GM21528 (cell line): ENCODE measurements around the gene SIAH1.
"Not testable (repeated sequence)": the region's sequence is repeated elsewhere in the genome, so short reads cannot be mapped to it uniquely, and the experiment has no call there.

Source experiments
- ATAC-seq: cut with Tn5 transposase; IDR thresholded peaks from one replicate; pipeline ENCODE4 v1.9.1; 2021; ENCODE audit warnings: mild to moderate bottlenecking, moderate library complexity; ENCODE audit not compliant: unreplicated experiment, low FRiP score

Gene SIAH1

DNA sequence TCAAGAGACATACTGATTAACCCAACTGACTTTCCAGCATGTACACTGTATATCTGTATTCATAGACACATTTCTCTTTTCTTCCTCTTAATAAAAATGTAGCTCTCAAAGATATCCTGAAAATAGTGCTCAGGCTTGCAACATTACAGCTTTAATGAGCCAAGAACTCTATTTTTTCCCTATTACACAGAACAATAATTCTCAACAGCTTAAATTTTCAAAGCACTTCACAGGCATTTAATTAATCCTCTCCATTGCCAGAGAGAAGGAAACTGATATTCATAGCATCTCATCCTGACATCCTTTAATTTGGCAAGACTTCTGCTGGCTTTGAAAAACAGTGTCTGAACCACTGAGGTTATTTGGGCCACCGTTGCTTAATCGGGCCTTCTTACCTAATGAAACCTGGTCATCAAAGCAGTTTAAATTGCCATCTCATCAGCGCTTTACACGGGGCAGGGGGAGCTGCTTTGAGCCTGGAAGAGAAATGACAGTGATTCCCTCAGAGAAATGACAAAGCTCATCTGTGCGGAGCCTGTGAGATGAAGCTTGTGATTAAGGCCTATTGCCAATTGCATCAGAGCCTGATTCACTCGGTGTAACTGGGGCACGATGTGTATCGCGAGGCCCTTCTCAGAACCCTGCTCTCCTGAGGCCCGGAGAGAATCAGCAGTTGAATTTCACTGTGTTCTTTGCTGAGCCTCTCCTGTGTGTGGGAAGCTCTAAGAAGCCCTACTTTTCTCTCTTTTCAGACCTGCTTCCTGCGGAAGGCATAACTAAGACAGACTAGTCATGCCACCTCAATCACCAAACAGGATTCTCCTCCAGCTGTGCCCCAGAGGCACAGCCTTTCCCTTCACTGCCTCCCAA lies 8.5 kb upstream of the SIAH1 start:
- ATAC-seq: no peak

DNA sequence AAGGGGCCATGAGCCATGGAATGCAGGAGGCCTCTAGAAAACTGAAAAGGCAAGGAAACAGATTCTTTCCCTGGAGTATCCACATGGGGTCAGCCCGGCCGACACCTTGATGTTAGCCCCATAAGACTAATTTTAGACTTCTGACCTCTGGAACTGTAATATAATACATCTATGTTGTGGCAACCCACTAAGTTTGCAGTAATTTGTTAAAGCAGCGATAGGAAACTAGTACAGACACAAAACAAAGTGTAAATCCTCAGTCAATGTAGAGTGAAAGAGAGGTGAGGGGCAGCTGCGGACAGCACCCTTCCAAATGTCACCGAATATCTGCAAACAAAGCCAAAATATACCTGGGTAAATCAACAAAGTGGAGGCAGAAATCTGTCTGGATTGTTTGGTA lies 7.2 kb upstream of the SIAH1 start:
- no peak for ATAC-seq

DNA sequence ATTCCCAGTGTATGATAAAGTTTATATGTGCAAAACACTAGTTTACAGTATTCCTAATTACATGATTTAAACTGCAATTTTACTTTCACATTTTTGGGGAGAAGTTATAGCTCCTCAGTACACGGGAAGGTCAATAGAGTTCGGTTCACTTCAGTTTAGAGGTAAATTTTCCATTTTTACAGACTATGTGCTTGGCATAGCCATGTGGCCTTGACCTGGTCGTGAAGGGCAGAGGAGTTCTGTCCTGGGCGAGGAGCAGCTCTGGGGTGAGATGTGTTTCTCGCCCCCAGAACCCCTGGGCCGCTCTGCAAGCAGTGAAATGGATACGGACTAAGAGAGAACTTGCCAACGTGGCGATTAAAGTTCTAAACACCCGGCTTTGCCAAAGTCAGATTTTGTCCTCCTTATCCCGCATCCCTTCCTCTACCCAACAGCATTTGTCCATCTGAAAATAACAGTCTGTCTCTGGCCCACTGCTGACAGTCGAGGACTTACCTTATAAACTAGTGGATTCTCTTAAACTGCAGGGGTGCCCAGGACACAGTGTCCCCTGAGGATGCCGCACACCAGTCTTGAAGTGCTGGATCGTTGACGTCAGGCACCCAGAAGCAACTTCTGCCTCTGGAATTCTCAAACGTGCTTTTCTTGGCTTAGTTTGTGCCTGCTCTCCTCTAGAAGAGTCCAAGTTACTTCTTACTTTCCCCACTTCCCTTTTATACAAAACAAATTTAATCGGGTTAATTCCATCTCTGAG lies 1.5 kb upstream of the SIAH1 start:
- no peak for ATAC-seq

GRCh38 chr16:48384520-48385252 lies 527 bp downstream of the SIAH1 start:
- peak; percentile 57 for ATAC-seq

DNA sequence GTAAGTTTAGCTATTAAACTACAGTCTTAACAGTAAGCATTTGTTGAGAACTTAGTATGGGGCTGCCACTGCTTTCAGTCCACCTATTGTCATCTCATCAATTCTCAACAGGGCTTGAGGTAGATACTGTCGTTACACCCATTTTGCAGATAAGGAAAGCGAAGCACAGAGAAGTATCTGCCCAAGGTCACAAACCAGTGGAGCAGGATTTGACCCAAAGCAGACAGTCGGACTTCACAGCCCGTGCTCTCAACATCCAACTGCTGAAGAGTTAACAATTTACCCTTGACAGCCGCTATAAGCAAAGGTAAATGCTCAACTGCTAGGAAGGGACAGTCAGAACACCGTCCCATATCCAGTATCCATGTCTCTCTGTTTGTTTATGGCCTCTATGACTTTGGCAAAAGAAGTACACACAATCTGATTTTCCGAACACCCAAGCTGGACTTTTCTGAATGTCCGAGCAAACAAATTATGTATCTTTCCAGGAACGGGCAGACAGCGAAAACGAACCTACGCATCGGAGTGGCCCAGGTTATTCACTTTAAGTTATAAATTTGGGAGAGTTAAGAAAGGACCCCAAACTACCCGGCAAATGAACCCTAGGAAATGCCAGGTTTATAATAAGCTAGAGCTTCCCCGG lies 1.2 kb downstream of the SIAH1 start:
- ATAC-seq: no peak

- ATAC-seq: no peak
These were observed 2.0 kb downstream of the SIAH1 start for GRCh38 chr16:48383009-48383876.

DNA sequence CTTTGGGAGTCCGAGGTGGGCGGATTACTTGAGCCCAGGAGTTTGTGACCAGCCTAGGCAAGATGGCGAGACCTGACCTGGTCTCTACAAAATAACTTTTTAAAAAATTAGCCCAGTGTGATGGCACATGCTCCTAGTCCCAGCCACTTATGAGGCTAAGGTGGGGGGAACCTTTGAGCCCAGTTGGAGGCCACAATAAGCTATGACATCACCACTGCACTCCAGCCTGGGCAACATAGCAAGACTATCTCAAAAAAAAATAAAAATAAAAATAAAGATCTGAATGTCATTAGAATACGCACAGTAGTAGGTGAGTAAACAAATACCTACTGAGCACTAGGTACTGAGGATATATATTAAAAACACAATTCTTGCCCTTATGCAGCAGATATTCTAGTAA lies 3.1 kb downstream of the SIAH1 start:
- ATAC-seq: no peak

DNA sequence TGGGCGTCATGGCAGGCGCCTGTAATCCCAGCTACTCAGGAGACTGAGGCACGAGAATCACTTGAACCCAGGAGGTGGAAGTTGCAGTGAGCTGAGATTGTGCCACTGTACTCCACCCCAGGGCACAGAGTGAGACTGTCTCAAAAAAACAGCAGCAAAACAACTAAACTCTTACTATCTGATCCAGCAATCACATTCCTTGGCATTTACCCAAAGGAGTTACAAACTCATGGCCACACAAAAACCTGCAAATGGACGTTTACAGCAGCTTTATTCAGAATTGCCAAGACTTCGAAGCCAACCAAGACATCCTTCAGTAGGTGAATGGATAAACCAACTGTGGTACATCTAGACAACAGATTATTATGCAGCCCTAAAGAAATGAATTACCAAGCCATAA lies 4.0 kb downstream of the SIAH1 start:
- ATAC-seq: no peak

- ATAC-seq: no peak
These were observed 6.4 kb downstream of the SIAH1 start for GRCh38 chr16:48378836-48379235.

GRCh38 chr16:48378276-48378675 lies 6.9 kb downstream of the SIAH1 start:
- no peak for ATAC-seq

DNA sequence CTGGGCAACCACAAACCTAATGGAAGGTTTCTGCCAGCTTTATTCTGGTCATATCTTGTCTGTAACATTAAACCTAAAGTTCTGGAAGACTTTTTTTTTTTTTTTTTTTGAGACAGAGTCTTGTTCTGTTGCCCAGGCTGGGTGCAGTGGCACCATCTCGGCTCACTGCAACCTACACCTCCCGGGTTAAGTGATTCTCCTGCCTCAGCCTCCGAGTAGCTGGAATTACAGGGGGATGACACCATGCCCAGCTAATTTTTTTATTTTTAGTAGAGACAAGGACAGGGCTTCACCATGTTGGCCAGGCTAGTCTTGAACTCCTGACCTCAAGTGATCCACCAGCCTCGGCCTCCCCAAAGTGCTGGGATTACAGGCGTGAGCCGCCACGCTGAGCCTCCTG lies 7.9 kb downstream of the SIAH1 start:
- not testable (repeated sequence) for ATAC-seq

GRCh38 chr16:48374255-48374654 lies 11.0 kb downstream of the SIAH1 start:
- no peak for ATAC-seq

DNA sequence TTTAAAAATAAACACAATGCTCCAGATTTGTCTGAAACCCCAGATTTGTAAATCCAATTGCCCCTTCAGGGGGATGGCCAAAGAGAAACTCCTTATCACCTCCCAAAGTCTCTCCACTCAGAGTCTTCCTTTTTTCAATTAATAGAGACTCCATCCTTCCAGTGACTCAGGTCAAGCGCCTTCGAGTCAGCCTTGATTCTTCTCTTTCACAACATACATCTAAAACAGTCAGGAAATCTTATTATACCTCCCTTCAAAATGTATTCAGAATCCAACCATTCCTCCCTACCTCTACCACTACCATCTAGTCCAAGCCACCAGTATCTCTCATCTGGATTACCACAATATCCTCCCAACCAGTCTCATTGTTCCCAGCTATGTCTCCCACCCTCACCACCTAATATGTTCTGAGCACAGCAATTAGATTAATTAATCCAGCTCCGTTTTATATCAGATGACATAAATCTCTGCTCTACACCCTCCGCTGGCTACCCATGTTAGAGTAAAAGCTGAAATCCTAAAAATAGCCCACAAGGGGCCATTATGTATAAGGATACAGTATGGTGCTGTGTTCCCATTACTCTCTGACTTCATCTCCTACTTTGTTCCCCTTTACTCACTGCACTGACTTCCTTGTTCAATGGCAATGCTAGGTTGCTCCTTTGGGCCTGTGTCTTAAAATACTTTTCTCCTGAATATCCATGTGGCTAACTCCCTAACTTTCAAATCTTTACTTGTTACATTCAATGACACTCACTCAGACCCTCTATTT lies 11.8 kb downstream of the SIAH1 start:
- no peak for ATAC-seq

- no peak for ATAC-seq
These were observed 12.5 kb downstream of the SIAH1 start for GRCh38 chr16:48372744-48373143.

DNA sequence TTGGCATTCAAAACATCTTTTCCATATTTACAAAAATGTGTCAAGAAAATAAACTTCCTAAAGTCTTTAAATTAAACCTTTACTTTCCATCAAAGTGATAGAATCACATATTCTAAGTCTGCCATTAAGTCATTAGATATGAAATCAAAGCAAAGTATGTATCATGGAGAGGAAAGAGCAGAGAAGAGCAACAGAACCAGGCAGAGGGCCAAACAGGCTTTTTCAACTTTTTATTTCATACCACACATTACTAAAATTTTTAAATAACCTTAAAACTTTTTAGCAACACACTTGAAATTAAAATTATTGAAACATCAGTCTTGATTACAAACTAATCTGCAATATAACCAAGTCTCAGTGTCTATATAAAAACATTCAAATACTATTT lies 13.8 kb downstream of the SIAH1 start:
- no peak for ATAC-seq

DNA sequence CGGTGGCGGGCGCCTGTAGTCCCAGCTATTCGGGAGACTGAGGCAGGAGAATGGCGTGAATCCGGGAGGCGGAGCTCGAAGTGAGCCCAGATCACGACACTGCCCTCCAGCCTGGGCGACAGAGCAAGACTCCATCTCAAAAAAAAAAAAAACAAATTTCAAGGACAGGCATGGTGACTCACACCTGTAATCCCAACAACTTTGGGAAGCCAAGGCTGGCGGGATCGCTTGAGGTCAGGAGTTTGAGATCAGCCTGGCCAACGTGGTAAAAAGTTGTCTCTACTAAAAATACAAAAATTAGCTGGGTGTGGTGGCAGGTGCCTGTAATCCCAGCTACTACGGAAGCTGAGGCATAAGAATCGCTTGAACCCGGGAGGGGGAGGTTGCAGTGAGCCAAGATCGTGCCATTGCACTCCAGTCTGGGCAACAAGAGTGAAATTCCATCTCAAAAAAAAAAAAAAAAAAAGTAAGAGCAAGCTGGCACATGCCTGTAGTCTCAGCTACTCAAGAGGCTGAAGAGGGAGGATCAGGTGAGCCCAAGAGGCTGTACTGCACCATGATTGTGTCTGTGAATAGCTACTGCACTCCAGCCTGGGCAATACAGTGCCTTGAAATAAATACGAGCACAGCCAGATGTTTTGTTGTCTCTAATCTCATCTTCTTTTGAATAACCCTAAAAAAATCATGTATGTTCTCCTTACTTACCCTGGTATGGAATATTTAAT lies 14.4 kb downstream of the SIAH1 start:
- ATAC-seq: not testable (repeated sequence)

DNA sequence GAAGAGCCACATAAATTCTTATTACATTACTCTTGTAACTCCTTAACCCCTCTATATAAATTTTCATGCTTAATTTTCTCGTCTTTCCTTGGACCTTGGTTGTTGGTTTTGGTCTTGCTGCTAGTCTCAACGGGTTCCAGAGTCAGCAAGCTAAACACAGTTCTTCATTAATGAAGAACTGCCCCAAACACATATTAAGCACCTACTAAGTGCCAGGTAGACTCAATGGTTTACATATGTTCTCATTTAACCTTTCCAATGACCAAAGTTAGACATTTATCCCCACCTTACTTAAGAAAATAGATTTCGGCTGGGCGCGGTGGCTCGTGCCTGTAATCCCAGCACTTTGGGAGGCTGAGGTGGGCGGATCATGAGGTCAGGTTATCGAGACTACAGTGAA lies 15.0 kb downstream of the SIAH1 start:
- ATAC-seq: no peak

- ATAC-seq: no peak
These were observed 15.4 kb downstream of the SIAH1 start for GRCh38 chr16:48369765-48370164.
